Measurements from ENCODE around the gene MTFR2. TPM values are rescaled to one million over a fixed set of nuclear protein-coding genes. Genes with fewer than 3 reads are reported as not detected.

MTFR2 gene
- total and polyA plus RNA-seq, 2 of the 13 experiments (the other 11 are each of a cell fraction or from before 2014, with no cell fraction given), result 6.7 to 10.7 TPM

DNA sequence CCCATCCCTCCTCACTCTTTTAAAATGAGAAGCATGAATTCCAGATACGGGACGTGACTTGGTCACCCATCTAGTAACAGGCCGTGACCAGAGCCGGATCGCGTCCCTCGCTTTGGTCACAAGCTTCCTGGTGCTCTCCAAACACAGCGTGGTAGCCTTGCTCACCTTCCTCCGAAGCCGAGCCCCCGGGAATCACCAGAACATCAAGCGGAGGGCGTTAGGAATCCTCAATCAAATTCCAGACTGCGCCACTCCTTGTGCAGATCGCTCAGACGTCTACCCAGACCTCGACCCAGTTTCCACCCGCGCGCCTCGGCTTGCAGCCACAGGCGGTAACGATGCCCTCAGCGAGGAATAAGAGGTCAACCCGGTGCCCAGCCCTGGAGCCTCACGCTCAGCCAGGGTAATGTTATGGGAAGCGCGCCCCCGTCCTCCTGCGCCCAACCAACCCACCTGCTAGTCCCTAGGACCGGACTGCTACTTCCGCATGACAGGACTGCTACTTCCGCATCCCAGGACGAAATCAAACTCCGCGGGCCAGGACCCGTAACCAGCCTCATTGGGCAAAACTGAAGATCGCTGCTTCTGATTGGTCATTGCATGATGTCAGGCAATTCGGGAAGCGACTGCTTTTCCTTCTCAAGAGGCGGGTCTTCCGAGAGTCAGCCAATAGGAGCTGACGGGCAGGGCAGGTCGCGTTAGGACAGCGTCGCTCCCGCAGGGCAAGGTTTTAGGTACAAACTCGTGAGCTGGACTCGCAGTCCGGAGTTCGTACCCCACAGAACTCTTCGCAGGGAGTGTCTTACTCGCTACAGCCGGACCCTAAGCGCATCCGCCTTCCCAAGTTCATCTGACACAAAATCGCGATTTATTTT is at the start of gene MTFR2 (continued):
- TF ChIP-seq NFKBIZ (CRISPR knock-in tag; IDR thresholded peaks at IDR 0.05), result 0 out of 2 replicates have a peak, but pooled peaks have one; percentile 25
- peak; percentile 100 for TF ChIP-seq HDAC1 (CRISPR knock-in tag; IDR thresholded peaks at IDR 0.05)
- TF ChIP-seq, protein P1, sequence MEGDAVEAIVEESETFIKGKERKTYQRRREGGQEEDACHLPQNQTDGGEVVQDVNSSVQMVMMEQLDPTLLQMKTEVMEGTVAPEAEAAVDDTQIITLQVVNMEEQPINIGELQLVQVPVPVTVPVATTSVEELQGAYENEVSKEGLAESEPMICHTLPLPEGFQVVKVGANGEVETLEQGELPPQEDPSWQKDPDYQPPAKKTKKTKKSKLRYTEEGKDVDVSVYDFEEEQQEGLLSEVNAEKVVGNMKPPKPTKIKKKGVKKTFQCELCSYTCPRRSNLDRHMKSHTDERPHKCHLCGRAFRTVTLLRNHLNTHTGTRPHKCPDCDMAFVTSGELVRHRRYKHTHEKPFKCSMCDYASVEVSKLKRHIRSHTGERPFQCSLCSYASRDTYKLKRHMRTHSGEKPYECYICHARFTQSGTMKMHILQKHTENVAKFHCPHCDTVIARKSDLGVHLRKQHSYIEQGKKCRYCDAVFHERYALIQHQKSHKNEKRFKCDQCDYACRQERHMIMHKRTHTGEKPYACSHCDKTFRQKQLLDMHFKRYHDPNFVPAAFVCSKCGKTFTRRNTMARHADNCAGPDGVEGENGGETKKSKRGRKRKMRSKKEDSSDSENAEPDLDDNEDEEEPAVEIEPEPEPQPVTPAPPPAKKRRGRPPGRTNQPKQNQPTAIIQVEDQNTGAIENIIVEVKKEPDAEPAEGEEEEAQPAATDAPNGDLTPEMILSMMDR (CRISPR knock-in tag; IDR thresholded peaks at IDR 0.05), result peak; percentile 51
- no peak for TF ChIP-seq STAT5B (CRISPR knock-in tag; IDR thresholded peaks at IDR 0.05)
- TF ChIP-seq ZNF251 (CRISPR knock-in tag; IDR thresholded peaks at IDR 0.05), result no peak
- TF ChIP-seq, protein P2, sequence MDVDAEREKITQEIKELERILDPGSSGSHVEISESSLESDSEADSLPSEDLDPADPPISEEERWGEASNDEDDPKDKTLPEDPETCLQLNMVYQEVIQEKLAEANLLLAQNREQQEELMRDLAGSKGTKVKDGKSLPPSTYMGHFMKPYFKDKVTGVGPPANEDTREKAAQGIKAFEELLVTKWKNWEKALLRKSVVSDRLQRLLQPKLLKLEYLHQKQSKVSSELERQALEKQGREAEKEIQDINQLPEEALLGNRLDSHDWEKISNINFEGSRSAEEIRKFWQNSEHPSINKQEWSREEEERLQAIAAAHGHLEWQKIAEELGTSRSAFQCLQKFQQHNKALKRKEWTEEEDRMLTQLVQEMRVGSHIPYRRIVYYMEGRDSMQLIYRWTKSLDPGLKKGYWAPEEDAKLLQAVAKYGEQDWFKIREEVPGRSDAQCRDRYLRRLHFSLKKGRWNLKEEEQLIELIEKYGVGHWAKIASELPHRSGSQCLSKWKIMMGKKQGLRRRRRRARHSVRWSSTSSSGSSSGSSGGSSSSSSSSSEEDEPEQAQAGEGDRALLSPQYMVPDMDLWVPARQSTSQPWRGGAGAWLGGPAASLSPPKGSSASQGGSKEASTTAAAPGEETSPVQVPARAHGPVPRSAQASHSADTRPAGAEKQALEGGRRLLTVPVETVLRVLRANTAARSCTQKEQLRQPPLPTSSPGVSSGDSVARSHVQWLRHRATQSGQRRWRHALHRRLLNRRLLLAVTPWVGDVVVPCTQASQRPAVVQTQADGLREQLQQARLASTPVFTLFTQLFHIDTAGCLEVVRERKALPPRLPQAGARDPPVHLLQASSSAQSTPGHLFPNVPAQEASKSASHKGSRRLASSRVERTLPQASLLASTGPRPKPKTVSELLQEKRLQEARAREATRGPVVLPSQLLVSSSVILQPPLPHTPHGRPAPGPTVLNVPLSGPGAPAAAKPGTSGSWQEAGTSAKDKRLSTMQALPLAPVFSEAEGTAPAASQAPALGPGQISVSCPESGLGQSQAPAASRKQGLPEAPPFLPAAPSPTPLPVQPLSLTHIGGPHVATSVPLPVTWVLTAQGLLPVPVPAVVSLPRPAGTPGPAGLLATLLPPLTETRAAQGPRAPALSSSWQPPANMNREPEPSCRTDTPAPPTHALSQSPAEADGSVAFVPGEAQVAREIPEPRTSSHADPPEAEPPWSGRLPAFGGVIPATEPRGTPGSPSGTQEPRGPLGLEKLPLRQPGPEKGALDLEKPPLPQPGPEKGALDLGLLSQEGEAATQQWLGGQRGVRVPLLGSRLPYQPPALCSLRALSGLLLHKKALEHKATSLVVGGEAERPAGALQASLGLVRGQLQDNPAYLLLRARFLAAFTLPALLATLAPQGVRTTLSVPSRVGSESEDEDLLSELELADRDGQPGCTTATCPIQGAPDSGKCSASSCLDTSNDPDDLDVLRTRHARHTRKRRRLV (CRISPR knock-in tag; IDR thresholded peaks at IDR 0.05), result no peak
- TF ChIP-seq, protein P3, sequence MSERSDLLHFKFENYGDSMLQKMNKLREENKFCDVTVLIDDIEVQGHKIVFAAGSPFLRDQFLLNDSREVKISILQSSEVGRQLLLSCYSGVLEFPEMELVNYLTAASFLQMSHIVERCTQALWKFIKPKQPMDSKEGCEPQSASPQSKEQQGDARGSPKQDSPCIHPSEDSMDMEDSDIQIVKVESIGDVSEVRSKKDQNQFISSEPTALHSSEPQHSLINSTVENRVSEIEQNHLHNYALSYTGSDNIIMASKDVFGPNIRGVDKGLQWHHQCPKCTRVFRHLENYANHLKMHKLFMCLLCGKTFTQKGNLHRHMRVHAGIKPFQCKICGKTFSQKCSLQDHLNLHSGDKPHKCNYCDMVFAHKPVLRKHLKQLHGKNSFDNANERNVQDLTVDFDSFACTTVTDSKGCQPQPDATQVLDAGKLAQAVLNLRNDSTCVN (CRISPR knock-in tag; IDR thresholded peaks at IDR 0.05; ENCODE audit: borderline replicate concordance), result peak; percentile 42; the same call in 1 of the 2 replicates
- TF ChIP-seq TAF1 (CRISPR knock-in tag; IDR thresholded peaks at IDR 0.05), result peak; percentile 64; the same call in 1 of the 2 replicates
- no peak for TF ChIP-seq FOXA1 (IDR thresholded peaks at IDR 0.05)
- no peak for TF ChIP-seq FOXA1 (CRISPR knock-in tag; IDR thresholded peaks at IDR 0.05)
- 0 out of 2 replicates have a peak, but pooled peaks have one; percentile 49 for TF ChIP-seq IRX3 (CRISPR knock-in tag; IDR thresholded peaks at IDR 0.05; ENCODE audit: borderline replicate concordance, low read depth)
- TF ChIP-seq NR2C2 (CRISPR knock-in tag; IDR thresholded peaks at IDR 0.05; ENCODE audit: borderline replicate concordance), result peak; percentile 72; the same call in 1 of the 2 replicates
- TF ChIP-seq, protein P4, sequence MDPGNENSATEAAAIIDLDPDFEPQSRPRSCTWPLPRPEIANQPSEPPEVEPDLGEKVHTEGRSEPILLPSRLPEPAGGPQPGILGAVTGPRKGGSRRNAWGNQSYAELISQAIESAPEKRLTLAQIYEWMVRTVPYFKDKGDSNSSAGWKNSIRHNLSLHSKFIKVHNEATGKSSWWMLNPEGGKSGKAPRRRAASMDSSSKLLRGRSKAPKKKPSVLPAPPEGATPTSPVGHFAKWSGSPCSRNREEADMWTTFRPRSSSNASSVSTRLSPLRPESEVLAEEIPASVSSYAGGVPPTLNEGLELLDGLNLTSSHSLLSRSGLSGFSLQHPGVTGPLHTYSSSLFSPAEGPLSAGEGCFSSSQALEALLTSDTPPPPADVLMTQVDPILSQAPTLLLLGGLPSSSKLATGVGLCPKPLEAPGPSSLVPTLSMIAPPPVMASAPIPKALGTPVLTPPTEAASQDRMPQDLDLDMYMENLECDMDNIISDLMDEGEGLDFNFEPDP (CRISPR knock-in tag; conservative IDR thresholded peaks at IDR 0.05), result no peak
- TF ChIP-seq, protein P5, sequence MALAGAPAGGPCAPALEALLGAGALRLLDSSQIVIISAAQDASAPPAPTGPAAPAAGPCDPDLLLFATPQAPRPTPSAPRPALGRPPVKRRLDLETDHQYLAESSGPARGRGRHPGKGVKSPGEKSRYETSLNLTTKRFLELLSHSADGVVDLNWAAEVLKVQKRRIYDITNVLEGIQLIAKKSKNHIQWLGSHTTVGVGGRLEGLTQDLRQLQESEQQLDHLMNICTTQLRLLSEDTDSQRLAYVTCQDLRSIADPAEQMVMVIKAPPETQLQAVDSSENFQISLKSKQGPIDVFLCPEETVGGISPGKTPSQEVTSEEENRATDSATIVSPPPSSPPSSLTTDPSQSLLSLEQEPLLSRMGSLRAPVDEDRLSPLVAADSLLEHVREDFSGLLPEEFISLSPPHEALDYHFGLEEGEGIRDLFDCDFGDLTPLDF (CRISPR knock-in tag; IDR thresholded peaks at IDR 0.05), result 0 out of 2 replicates have a peak, but pooled peaks have one; percentile 27
- TF ChIP-seq, protein P6, sequence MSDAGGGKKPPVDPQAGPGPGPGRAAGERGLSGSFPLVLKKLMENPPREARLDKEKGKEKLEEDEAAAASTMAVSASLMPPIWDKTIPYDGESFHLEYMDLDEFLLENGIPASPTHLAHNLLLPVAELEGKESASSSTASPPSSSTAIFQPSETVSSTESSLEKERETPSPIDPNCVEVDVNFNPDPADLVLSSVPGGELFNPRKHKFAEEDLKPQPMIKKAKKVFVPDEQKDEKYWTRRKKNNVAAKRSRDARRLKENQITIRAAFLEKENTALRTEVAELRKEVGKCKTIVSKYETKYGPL (CRISPR knock-in tag; IDR thresholded peaks at IDR 0.05), result peak; percentile 33; the same call in 1 of the 2 replicates
- peak; percentile 85 for TF ChIP-seq CBFB (CRISPR knock-in tag; IDR thresholded peaks at IDR 0.05)
- TF ChIP-seq DMAP1 (CRISPR knock-in tag; IDR thresholded peaks at IDR 0.05), result peak; percentile 62

All from HepG2 (cell line).